ENCODE results near the gene IRF4.
"Not testable (repeated sequence)": the region's sequence is repeated elsewhere in the genome, so short reads cannot be mapped to it uniquely, and the experiment has no call there.

DNA sequence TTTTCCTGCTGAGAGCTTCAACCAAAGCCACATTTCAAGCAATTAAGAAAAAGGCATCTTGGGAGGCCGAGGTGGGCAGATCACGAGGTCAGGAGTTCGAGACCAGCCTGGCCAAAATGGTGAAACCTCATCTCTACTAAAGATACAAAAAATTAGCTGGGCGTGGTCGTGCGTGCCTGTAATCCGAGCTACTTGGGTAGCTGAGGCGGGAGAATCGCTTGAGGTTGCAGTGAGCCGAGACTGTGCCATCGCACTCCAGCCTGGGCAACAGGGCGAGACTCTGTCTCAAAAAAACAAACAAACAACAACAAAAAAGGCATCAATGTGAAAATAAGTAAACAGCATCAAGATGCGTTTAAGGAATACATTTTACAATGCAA is 13.9 kb upstream of the IRF4 start:
- TF ChIP-seq POLR2A (IDR thresholded peaks at IDR 0.05; ENCODE audit: low read length); GATA1 (IDR thresholded peaks at IDR 0.05; ENCODE audit: low read depth, low read length): not testable (repeated sequence)
